GM23338 (cell line): ENCODE measurements around the gene C15orf40.

Experiments
- CREB1 ChIP-seq: fragments of 250-450 bp; sonication (Bioruptor Pico); IDR thresholded peaks from 2 replicates; pipeline ENCODE4 v1.5.0; 2020; ENCODE audit warnings: low read depth, mild to moderate bottlenecking, moderate library complexity
- CTCF ChIP-seq, 2 experiments: fragments of 200-600 bp in 1 of 2; sonication (generic) in 1 of 2; conservative IDR thresholded peaks; 2 replicates each; pipeline versions ENCODE4 v1.5.1 to v1.6.1; 2016 to 2017; ENCODE audit warnings: antibody characterized with exemption in 2 of 2, low read depth in 2 of 2, mild to moderate bottlenecking in 2 of 2, moderate library complexity in 1 of 2
- ETS1 ChIP-seq: IDR thresholded peaks from 2 replicates; pipeline ENCODE4 v1.6.1; 2016; ENCODE audit warnings: antibody characterized with exemption
- EZH2 ChIP-seq: fragments of 200-600 bp; sonication (generic); IDR thresholded peaks from one replicate; pipeline ENCODE4 v1.8.0; 2017; ENCODE audit warnings: antibody characterized with exemption, mild to moderate bottlenecking, low read depth; ENCODE audit not compliant: unreplicated experiment
- EZH2phosphoT487 ChIP-seq: fragments of 200-600 bp; sonication (generic); IDR thresholded peaks from one replicate; pipeline ENCODE4 v1.8.1; 2018; ENCODE audit warnings: antibody characterized with exemption; ENCODE audit not compliant: unreplicated experiment
- JUNB ChIP-seq: IDR thresholded peaks from one replicate; pipeline ENCODE4 v1.6.1; 2016; ENCODE audit warnings: antibody characterized with exemption; ENCODE audit not compliant: unreplicated experiment
- POLR2AphosphoS5 ChIP-seq: IDR thresholded peaks from 2 replicates; pipeline ENCODE4 v1.6.1; 2016; ENCODE audit warnings: antibody characterized with exemption, low read depth

GRCh38 chr15:82944056-82944455, 67.4 kb downstream of the C15orf40 start:
- TF ChIP-seq EZH2phosphoT487 (no peak), CTCF (conservative IDR thresholded peaks at IDR 0.05; ENCODE audit: low read depth in 2 of 2) (no peak), EZH2 (no peak), JUNB (no peak), POLR2AphosphoS5 (no peak), ETS1 (no peak), CREB1 (CRISPR knock-in tag) (no peak)
